HG03457 (cell line): ENCODE results near the gene SSTR3.
A peak's percentile ranks its signal among the peaks of the same experiment; 100 is the strongest.

Source experiments
- ATAC-seq: cut with Tn5 transposase; IDR thresholded peaks from one replicate; pipeline ENCODE4 v1.9.1; 2021; ENCODE audit warnings: moderate number of reproducible peaks; ENCODE audit not compliant: unreplicated experiment

Gene SSTR3

DNA sequence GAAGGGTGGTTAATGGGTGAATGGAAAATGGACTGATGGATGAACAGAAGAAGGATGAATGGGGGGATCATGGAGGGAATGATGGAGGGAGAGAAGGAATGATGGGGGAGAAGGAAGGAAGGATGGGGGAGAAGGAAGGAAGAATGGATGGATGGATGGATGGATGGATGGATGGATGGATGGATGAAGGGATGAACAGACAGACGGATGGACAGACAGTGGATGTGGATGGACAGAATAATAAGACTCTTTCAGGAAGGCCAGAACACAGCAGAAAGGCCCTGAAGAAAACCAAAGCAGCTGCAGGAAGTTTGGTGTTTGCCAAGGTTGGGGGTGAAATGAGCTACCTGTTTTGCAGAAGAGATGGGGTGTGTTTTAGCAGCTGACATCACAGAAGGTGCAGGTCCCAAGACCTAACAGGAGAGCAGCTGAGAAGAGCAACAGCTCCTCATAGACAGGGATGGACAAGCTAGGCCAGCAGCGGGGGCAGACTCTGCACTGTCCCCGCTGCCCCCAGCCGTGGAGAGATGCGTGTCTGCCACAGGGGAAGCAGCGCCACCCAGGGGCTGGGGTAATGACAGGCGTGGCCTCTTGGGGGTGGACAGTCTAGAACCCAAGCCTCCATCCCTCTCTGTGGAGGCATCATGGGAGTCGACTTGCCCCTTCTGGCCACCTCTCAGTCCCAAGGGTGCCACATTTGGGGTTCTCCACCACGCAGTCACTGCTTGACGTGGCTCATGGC, 42.2 kb downstream of the SSTR3 start:
- no peak for ATAC-seq

DNA sequence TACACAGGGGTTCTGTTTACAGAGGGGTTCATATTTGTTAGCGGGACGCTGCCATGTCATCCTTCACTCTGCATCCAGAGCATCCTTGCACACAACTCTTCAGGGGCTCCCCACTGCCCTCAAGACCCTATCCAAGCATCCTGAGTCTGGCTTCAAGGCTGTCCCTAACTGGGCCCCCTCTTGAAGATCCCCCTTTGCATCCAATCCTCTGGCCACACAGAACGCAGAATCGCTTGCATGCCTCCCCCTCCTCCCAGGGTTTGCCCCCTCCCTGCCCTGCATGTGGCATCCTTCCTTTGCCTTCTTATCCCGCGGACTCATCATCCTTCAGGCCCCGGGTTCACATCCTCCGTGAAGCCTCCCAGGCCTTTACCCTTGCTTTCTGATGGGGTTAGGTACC, 42.9 kb downstream of the SSTR3 start:
- no peak for ATAC-seq

DNA sequence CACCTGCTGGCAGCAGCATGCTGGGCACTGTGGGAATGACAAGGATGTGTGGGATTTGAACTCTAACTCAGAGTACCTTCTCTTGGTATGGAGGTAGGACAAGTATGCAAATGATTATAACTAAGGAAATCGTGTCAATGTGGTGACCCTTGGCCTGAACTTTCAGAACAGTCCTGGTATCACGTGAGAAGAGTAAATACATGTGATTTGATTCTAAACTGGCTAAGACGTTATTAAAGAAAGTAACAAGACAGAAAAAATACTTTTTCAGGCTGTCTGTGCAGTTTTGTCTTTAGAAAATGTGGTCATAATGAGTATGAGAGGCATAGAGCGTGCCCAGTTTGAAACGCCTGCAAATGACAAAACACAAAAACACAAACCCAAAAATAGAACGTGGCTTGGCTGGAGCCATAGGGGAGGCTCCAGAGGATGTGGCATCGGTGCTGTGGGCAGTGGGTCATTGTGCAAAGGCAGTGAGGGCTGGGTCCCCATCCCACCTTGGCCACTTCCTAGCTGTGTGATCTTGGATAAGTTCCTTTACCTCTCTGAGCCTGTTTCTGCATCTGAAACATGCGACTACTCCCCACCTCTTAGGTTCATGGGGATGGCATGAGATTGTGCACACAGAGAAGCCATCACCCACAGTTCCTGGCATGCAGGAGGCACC, 44.2 kb downstream of the SSTR3 start:
- no peak for ATAC-seq

DNA sequence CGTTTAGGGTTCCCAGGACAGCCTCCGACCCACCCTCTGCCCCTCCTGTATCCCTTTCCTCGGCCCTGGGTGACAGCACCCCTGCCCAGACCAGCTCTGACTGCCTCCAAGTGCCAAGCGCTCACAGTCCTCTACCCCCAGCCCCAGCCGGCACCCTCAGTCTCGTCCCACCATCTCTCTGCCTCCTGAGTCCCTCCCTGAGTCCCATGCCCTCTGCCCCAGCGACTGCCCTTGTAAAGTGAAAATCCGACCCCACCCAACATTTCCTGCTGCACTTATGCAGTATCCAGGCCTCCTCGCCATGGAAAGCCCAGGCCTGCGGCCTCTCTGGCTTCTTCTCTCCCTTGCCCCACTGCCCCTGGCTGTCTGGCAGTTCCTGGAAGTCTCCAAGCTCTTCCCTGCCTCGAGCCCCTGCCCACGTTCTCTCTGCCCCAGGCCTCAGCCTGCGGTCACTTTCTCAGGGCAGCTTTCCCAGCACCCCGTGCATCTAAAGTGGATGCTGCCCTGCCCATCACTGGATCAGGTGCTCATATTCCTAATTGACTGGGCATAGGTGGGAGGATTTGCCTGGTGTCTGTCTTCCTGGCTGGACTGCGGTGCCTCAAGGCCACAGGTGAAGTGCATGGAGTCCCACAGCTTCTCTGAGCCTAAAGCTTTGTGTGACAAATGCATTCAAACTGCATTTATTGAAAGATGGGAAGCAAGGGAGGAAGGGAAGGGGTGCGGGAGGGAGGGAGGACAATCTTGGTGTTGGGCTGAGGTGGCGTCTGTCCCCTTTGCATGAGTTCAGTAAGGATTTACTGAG, 44.9 kb downstream of the SSTR3 start:
- ATAC-seq: no peak

DNA sequence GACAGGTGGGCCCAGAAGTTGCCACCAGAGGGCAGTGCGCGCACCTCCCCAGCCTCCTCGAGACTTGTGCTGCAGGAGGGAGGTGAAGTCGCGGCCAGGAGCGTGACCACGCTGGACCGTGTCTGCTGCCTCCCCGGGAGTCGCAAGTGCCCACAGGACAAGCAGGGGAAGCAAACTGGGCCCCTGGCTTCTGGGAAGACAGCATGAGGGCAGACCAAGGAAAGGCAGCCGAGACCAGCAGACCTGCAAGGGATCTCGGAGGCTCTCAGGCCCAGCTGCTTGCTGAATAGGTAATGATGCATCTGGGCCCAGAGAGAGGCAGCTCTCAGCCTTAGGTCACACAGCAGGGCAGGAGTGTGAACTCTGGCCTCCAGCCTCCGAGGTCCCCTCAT, 45.6 kb downstream of the SSTR3 start:
- ATAC-seq: no peak

DNA sequence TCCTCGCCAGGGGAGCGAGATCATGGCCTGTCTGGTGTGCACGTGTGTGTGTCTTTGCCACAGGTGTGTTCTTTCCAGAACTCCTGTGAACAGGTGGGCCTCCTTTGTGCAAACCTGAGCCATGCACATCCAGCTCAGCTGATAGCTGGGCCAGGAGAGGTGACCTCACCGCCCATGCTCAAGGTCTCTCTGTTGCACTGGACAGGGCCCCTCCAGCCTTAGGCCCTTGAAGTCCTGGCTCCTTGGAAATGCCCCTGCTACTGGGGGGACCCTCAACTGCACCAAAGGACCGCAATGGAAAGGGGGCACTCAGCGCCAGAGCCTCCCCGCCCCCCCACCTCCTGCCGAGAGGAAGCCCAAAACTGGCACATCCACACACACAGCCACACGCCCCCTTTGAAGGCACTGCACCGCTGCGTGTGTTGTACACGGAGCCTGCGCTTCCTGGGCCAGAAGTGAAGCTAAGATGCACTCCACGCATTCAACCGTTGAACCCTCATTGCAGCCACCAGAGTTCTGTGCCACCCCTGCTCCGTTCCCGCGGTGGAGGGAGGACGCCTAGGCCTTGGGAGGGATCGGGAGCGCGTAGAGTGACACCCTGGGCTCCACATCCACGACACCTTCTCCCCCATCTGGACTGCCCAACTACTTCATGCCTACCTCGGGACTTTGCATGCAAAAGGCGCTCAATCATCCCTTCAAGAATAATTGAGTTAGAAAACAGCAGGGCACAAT, 46.2 kb downstream of the SSTR3 start:
- no peak for ATAC-seq

DNA sequence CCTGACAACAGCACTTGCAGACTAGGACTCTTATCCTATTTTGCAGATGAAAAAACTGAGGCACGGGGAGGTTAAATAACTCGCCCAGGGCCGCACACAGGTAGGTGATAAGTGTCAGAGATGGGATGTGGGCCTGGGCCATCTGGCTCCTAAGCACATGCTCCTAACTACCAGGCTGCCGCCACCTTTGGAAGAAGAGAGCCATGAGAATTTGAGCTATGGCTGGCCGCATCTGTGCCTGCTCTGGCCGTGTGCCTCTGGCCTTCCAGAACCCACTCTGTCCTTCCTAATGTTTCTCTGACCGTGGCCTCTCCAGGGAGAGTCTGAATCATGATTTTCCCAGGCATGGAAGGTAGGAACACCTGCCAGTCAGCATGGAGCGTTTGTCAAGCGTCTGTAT, 47.2 kb downstream of the SSTR3 start:
- ATAC-seq: no peak

DNA sequence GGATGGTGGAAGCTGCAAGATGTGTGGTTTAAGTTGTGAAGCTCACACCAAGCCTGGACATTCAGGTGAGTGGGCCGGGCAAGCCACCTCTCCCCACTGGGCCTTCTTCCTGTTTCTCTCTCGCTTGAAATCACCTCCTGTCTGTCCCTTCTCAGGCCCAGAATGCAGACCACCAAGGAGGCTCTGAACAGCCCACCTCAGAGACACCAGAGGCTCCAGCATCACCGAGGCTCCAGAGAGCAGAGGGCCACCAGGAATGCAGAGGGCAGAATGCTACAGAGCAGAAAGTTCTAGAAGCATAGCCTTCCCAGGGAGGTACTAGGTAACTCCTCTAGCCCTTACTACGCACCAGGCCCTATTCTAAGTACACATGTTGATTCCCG, 47.8 kb downstream of the SSTR3 start:
- ATAC-seq: no peak

DNA sequence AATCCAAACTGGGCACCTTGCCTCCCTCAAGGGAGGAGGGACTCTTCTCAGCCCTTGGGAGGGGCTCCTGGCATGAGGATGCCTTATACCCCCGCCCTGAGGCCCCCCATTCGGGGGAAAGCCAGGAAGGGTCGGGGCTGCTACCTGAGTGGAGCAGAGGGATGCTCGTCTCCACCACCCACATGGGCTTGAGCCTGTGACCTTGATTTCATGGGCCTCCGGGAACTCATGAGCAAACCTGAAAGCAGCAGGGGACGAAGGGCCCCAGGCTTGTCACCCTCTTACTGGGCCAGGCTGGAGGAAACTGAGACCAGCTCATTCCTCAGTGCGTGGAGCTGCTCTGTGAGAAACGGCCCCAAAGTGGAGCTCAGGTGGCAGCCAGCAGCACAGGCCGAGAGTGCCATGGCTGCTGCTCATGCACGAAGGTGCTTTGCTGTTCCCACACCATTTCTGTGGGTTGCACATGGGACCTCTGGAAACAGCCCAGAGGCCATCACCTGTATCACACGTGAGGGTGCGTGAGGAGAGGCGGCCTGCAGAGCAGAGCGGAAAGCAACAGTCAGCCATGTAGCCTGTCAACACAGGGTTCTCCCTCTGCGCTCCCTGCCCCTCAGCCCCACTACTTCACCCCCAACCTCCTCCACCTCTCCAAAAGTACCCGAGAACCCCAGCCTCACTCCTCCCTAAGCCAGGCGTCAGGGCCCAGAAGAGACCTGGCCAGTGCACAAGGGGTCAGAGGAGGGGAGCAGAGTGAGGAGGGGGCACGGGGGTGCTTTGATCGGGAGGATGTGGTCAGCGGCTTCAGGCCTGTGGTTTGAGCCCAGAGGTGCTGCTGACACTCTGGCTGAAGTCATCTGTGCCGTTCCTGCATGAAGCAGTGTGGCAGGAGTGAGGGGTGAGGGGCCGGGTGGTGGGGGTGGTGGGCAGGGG, 48.4 kb downstream of the SSTR3 start:
- ATAC-seq: no peak

DNA sequence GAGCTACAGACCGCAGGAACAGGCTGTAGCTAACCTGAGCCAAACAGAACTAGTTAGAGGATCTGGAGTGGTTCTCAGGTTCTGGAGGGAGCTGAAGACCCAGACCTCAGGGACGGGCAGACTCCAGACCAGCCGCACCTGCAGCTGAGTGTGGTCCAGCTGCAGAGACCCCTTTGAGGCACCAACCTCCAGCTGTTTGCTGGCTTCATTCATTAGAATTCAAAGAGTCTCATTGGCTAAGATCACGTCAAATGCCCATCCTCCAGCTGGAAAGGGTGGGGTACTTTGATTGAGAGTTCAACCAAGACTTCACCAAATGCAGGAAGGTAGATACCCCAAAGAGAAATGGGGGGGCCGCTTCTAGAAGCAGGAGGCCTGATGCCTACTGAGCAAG, 49.2 kb downstream of the SSTR3 start:
- ATAC-seq: no peak

DNA sequence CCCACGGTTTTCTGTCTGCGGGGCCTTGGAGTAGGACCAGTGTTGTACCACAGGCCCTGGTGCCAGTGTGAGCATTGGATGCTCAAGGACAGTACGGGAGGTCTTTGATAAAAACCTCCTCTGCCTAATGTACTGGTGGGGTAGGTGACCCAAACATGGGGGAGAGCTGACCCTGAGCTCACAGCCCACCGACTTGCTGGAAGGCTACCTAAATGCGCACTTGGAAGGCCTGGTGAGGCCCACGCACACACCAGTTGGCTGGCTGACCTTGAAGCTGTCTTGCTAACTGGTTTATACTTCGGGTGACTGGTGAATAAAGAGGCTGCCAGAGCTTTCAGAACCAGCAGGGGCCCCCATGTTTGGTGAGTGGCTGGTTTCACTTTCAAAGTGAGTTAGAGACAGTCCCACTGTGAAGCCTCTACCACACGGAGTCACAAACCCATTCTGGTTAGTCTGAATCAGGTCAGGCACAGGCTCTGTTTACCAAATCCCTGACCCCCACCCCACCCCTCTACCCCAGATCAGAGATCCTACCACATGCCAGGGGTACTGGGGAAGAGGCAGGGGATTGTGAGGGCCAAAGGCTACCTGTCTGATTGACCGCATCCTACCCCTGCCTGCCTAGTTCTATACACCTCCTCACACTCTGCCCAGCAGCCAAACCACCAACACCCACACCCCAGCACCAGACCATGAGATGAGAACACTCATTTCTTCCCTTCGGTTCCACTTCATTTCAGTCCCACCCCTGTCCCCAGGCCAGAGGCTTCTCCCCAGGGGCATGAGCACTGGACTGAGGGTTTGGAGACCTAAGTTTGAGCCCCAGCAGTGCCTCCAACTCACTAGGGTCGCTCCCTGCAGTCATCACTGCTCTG, 49.8 kb downstream of the SSTR3 start:
- peak; percentile 36 for ATAC-seq

DNA sequence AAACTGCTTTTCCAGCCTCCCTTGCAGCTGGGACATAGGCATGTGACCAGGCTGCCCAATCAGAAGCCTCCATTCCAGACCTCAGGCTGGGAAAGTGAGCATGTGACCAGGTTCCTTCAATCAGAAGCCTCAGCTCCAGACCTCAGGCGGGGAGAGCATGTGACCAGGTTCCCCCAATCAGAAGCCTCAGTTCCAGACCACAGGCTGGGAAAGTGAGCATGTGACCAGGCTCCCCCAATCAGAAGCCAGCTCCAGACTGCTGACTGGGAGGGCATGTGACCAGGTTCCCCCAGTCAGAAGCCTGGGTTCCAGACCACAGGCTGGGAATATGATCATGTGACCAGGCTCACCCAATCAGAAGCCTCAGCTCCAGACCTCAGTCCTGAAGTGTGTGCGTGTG, 50.8 kb downstream of the SSTR3 start:
- no peak for ATAC-seq

DNA sequence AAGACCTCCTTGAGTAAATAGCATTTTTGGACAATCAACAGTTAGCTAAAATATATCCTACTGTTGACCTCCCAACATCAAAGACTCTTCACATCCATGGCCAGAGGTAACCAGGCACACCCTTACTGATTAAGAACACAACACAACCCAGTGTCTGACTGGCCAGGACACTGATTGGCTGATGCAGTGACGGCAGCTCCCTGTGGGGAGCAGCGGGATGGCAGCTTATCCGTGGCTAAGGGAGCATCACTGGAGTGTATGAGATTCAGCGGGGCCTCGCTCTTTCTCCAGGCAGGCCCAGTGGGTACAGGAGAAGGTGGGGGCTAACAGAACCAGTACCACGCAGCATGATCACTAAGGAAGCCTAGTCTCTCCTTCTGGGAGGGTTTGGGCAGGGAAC, 52.2 kb downstream of the SSTR3 start:
- no peak for ATAC-seq

DNA sequence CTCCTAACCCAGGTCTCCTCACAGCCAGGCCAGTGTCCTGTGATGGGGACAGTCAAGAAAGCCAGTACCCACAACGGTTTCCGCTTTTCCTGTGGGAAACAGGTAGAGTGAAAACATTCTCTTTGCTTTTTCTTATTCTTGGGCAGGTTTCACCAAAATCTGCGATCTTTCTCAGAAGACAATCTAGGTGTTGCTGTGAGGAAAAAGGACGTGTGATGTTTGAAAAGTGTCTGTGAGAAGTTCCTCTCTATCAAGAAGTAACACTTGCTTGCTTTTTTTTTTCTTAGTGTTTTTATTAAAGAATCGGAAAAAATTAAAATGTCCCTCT, 53.4 kb downstream of the SSTR3 start:
- no peak for ATAC-seq

DNA sequence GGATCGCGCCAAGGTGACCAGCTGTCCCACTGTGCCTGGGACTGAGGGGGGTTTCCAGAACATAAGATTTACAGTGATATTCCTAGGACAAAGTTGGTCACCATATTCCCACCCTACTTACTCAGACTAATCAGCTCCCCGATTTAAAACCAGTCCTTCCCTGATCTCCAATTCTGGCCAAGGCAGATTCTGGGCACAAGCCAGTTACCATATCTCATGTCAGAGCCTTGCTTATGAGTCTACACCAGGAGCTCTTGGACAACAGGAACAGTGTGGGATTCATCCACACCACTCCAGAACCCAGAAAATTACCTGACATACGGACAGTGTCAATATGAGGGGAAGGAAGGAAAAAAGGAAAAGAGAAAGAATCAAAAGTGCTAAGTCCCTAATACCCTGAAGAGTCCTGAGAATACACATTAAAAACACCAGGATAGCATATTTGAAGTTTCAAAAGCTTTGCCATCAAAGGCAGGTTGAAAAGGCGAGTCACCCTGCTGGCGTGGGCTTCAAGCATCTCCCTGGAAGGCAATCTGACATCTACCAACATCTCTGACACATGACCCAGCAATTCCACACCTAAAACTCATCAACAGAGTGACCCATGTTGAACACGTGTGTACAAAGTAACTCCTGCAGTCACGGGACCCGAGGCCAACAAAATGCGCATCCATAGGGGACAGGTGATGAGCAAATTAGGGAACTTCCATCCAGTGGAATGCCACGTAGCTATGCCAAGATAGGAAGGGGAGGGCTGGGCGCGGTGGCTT, 54.6 kb downstream of the SSTR3 start:
- ATAC-seq: no peak

DNA sequence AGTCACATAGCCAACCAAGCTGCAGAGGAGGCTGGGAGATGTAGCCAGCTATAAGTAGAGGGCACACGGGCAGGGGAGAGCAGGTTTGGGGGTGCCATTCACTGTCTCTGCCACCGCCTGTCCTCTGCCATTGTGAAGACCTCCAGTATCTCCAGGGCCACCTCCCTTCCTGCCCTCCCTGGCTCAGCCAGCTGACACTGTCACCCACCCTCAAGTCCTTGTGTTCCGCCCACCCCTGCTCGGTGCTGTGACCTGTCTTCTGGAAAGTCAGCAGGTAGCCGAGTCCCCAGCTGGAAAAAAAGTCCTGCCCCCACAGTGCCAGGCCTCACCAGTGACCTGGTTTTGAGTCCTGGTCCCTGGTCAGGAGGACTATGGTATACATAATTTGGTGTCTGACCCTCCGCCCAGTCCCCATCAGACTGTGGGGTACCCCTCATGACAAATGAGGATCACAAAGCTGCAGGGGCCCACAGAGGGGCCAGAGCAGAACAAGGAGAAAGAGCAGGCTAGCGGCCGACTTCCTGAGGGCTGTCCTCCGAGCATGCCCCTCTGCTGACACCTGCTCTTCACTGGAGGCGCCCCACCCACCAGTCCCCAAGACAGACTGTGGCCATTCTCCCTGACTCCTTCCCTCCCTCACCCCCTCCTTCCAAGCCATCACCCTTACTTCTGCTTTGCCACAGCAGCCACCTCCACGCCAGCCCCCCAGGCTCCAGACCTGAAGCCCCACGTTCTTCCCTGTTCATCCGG, 55.4 kb downstream of the SSTR3 start:
- ATAC-seq: no peak

DNA sequence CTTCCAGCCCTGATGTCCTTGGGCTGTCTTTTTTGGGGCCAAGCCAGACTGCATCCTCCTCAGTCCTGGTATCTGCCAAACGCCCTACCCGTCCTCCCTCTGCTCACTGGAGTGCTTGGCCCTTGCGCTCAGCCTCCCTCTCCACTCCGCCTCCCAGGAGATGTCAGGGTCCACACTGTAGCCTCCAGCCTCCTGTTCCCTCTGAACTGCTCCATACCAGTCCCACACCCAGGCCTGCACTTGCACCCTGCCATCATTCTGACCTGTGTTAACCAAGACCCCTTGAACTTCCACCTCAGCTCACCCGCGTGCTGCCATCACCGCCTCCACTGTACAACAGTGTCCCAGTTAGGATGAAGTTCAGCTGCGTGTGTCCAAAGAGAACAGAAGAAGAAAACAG, 56.3 kb downstream of the SSTR3 start:
- no peak for ATAC-seq
